Rectal smooth muscle tissue (tissue), 1 donor: ENCODE results near the gene CSNK1G1.

Experiments used
- H3K27ac ChIP-seq: one replicate; pipeline ENCODE4 v1.7.0; 2013; ENCODE audit warnings: low read depth, low read length, inconsistent platforms
- H3K27me3 ChIP-seq: one replicate; pipeline ENCODE4 v1.7.0; 2013; ENCODE audit warnings: low read length; ENCODE audit not compliant: control insufficient read depth, insufficient read depth
- H3K36me3 ChIP-seq: one replicate; pipeline ENCODE4 v1.7.0; 2013; ENCODE audit warnings: low read length; ENCODE audit not compliant: control insufficient read depth, insufficient read depth
- H3K4me1 ChIP-seq: one replicate; pipeline ENCODE4 v1.7.0; 2013; ENCODE audit warnings: low read length; ENCODE audit not compliant: control insufficient read depth, insufficient read depth
- H3K4me3 ChIP-seq: one replicate; pipeline ENCODE4 v1.7.0; 2013; ENCODE audit warnings: low read length
- H3K9ac ChIP-seq: one replicate; pipeline ENCODE4 v1.7.0; 2013; ENCODE audit warnings: low read length

CSNK1G1 gene

GRCh38 chr15:64247906-64248541 is 107.9 kb downstream of the CSNK1G1 start:
- H3K4me1 ChIP-seq = peaks cover 11% of the 10 kb centered on the region
- no peak overlapping the region for H3K4me3 ChIP-seq
- peak overlapping the region; percentile 62 for H3K27ac ChIP-seq
- H3K9ac ChIP-seq = no peak overlapping the region
- no peaks in the 10 kb centered on the region for H3K36me3 ChIP-seq
- H3K27me3 ChIP-seq = no peaks in the 10 kb centered on the region

- Histone ChIP-seq H3K4me1 (peaks cover 11% of the 10 kb centered on the region), H3K4me3 (no peak overlapping the region), H3K27ac (no peak overlapping the region), H3K27me3 (no peaks in the 10 kb centered on the region), H3K36me3 (no peaks in the 10 kb centered on the region), H3K9ac (no peak overlapping the region)
Measured at GRCh38 chr15:64247535-64247905, 108.5 kb downstream of the CSNK1G1 start.

DNA sequence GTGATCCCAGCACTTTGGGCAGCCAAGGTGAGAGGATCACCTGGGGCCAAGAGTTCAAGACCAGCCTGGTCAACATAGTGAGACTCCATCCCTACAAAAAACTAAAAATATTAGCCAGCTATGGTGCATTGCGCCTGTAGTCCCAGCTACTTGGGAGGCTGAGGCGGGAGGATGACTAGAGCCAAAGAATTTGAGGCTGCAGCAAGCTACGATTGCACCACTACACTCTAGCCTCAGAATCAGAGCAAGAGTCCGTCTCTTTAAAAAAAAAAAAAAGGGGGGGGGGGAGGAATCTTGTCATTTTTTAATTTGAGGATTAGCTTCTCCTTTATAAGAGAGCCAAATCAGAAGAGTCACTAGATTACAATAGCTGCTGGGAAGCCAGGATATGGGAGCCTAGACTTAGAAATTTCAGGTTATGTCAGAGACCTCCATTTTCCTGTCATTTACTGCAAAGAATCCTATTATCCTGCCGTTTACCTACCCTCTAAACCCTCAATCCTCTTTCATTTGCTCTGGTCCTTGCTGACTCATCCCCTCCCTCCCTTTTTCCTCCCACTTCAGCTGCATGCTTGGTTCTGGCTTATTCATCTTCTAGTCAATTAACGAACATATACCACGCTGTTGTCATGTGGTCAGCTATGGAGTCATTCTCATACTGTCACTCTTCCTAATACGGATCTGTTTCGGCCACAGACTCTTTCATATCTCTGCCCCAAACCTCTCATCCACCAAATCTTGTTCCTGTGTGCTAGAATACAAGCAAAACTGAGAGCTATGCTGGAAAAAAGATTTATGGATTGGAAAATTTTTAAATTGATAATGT is 109.4 kb downstream of the CSNK1G1 start:
- Histone ChIP-seq H3K27ac (no peak overlapping the region), H3K27me3 (no peaks in the 10 kb centered on the region), H3K4me3 (no peak overlapping the region), H3K4me1 (peaks cover 11% of the 10 kb centered on the region), H3K9ac (no peak overlapping the region), H3K36me3 (no peaks in the 10 kb centered on the region)

DNA sequence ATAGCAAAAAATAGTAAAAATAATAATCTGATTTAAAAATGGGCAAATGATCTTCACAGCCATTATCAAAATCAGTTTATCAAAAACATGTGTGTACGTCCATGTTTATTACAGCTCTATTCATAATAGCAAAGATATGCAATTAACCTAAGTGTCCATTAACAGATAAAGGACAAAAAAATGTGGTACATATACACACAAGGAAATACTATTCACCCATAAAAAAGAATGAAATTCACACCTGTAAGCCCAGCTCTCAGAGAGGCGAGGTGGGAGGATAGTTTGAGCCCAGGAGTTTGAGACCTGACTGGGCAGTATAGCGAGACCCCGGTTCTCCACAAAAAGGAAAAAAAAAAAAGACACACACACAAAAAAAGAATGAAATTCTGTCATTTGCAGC is 110.6 kb downstream of the CSNK1G1 start:
- Histone ChIP-seq H3K27ac (no peak overlapping the region), H3K4me3 (no peak overlapping the region), H3K4me1 (peaks cover 11% of the 10 kb centered on the region), H3K27me3 (no peaks in the 10 kb centered on the region), H3K36me3 (no peaks in the 10 kb centered on the region), H3K9ac (no peak overlapping the region)

- Histone ChIP-seq H3K9ac (no peak overlapping the region), H3K36me3 (no peaks in the 10 kb centered on the region)
Measured at GRCh38 chr15:64237677-64238076, 118.3 kb downstream of the CSNK1G1 start.

DNA sequence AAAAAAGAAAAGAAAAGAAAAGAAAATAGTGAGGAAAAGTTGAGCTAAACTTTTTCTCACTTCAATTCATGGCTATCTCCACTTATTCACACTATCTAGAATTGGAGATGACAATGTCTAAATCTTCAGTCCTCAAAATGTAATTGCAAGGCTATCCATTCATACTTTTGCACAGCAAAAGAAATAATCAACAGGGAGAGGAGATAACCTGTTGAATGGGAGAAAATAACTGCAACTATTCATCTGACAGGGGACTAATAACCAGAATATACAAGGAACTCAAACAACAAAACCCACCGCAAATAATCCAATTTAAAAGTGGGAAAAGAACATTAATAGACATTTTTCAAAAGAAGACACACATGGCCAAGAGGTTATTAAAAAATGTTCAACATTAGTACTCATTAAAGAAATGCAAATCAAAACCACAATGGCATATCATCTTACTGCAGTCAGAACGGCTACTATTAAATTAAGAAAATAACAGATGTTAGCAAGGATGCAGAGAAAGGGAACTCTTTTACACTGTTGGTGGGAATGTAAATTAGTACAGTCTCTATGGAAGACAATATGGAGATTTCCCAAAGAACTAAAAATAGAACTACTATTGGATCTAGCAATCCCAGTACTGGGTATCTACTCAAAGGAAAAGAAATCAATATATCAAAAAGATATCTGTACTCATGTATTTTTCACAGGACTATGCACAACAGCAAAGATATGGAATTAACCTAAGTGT is 119.6 kb downstream of the CSNK1G1 start:
- H3K4me3 ChIP-seq = no peak overlapping the region
- no peaks in the 10 kb centered on the region for H3K36me3 ChIP-seq
- H3K27ac ChIP-seq = no peak overlapping the region
- no peaks in the 10 kb centered on the region for H3K27me3 ChIP-seq
- H3K9ac ChIP-seq = no peak overlapping the region
- no peaks in the 10 kb centered on the region for H3K4me1 ChIP-seq

More at GRCh38 chr15:64237677-64238076, 118.3 kb downstream of the CSNK1G1 start:
- Histone ChIP-seq H3K27ac (no peak overlapping the region), H3K4me3 (no peak overlapping the region), H3K27me3 (no peaks in the 10 kb centered on the region), H3K4me1 (no peaks in the 10 kb centered on the region)

GRCh38 chr15:64235552-64235951 is 120.4 kb downstream of the CSNK1G1 start:
- no peaks in the 10 kb centered on the region for H3K36me3 ChIP-seq
- H3K9ac ChIP-seq = no peak overlapping the region
- H3K27me3 ChIP-seq = no peaks in the 10 kb centered on the region
- H3K4me1 ChIP-seq = no peaks in the 10 kb centered on the region
- H3K4me3 ChIP-seq = no peak overlapping the region
- H3K27ac ChIP-seq = no peak overlapping the region

DNA sequence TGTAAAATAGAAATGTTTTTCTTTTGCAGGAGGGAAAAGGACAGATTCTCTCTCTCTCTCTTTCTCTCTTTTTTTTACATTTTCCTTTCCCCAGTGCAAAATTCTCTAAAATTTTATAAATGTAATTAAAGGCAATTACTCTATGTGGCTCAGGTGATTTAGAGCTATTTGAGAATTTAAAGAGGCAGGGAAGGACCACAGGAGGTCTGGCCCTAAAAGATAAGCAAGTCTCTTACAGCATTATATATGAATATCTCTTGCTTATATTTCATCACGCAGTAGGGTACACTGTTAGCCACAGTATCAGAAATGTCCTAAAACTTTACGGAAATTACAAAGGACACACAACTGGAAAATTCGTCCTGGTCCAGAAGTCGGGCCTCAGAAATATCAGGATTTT is 122.7 kb downstream of the CSNK1G1 start:
- Histone ChIP-seq H3K36me3 (no peaks in the 10 kb centered on the region), H3K4me1 (no peaks in the 10 kb centered on the region)

GRCh38 chr15:64232400-64232799 is 123.6 kb downstream of the CSNK1G1 start:
- H3K27ac ChIP-seq = no peak overlapping the region
- no peak overlapping the region for H3K4me3 ChIP-seq
- no peaks in the 10 kb centered on the region for H3K27me3 ChIP-seq
- H3K4me1 ChIP-seq = no peaks in the 10 kb centered on the region
- H3K36me3 ChIP-seq = no peaks in the 10 kb centered on the region
- H3K9ac ChIP-seq = no peak overlapping the region

More for the DNA sequence above, 122.7 kb downstream of the CSNK1G1 start:
- Histone ChIP-seq H3K9ac (no peak overlapping the region), H3K27me3 (no peaks in the 10 kb centered on the region), H3K27ac (no peak overlapping the region), H3K4me3 (no peak overlapping the region)

DNA sequence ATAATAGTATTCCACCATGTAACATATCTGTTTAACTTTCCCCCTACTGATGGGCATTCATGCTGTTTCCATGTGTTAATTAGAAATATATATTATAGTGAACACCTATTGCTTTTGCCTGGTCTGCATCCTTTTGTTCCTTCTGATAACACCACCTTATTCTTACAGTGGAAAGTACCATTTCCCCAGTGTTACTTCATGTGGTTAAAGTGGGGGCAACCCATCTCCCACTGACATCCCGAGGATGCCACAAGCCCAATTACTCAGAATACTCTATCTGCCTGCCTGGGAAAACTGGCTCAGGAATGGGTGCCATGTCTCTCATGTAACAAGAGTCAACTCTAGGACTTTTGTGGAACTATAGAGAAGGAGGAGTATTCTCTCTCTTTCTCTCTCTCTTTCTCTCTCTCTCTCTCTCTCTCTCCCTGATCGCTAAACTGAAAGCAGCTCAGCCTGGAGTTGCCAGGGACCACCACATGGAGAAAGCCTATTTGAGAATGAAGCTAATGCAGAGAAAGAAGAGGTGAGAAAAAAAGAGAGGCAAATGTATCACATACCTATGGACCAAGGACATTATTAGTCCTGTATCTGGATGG is 126.7 kb downstream of the CSNK1G1 start:
- Histone ChIP-seq H3K4me3 (no peak overlapping the region), H3K9ac (no peak overlapping the region), H3K27me3 (no peaks in the 10 kb centered on the region), H3K36me3 (no peaks in the 10 kb centered on the region), H3K4me1 (peaks cover 3% of the 10 kb centered on the region), H3K27ac (no peak overlapping the region)

GRCh38 chr15:64225804-64226203 is 130.2 kb downstream of the CSNK1G1 start:
- Histone ChIP-seq H3K9ac (no peak overlapping the region), H3K27me3 (no peaks in the 10 kb centered on the region), H3K4me1 (peaks cover 4% of the 10 kb centered on the region), H3K27ac (no peak overlapping the region), H3K36me3 (no peaks in the 10 kb centered on the region), H3K4me3 (no peak overlapping the region)

DNA sequence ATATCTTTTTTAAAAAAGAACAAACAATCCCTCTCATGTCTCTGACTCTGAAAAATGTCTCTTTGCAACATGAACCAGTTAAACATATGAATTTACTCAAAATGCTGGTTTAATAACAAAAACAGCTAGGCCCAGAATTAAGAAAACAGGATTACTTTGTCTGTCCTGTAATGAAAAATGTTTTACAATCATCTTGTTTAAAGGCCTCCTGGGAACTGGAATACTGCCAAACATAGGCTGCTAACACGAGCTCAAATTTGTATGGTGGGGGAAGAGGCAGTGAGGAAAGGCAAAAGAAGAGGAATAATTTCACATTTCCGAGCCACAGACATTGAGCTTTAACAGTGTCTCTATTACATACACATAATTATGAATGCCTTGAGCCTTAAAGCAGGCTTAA is 131.5 kb downstream of the CSNK1G1 start:
- no peaks in the 10 kb centered on the region for H3K36me3 ChIP-seq
- H3K4me1 ChIP-seq = peaks cover 4% of the 10 kb centered on the region
- no peaks in the 10 kb centered on the region for H3K27me3 ChIP-seq
- no peak overlapping the region for H3K4me3 ChIP-seq
- no peak overlapping the region for H3K9ac ChIP-seq
- H3K27ac ChIP-seq = no peak overlapping the region
